Measurements from ENCODE around the gene GNA14. TPM values are rescaled to one million over a fixed set of nuclear protein-coding genes. Genes with fewer than 3 reads are reported as not detected.

Gene GNA14
- total and polyA plus RNA-seq, 2 of the 8 experiments (the other 6 are each of a cell fraction or from before 2014, with no cell fraction given), result 3.4 to 6.3 TPM

- TF ChIP-seq CTCF (IDR thresholded peaks at IDR 0.05; ENCODE audit: control extremely low read depth in 1 of 3, insufficient read depth in 1 of 3, low read depth in 1 of 3, low read length in 3 of 3) (peak; percentile 77 to 89 (median 82)), TCF12 (IDR thresholded peaks at IDR 0.05; ENCODE audit: low read depth, low read length) (no peak), SP4 (IDR thresholded peaks at IDR 0.05; ENCODE audit: low read length) (no peak), BACH1 (IDR thresholded peaks at IDR 0.05; ENCODE audit: low read length) (no peak), RXRA (IDR thresholded peaks at IDR 0.05; ENCODE audit: insufficient read depth, low read depth, low read length) (no peak), HDAC2 (IDR thresholded peaks at IDR 0.05; ENCODE audit: borderline replicate concordance in 1 of 2, low read depth in 2 of 2, low read length in 2 of 2) (no peak), RFX5 (IDR thresholded peaks at IDR 0.05; ENCODE audit: borderline replicate concordance, low read depth, low read length) (no peak), SIRT6 (IDR thresholded peaks at IDR 0.05; ENCODE audit: low read length) (no peak), ATF2 (IDR thresholded peaks at IDR 0.05; ENCODE audit: low read length) (no peak), CBX5 (IDR thresholded peaks at IDR 0.05; ENCODE audit: low read depth, low read length) (no peak), HDAC6 (IDR thresholded peaks at IDR 0.05; ENCODE audit: low read depth, low read length) (no peak), SIN3A (conservative IDR thresholded peaks at IDR 0.05 in 1 of 2, IDR thresholded peaks at IDR 0.05 in 1 of 2; ENCODE audit: low read depth in 1 of 2, low read length in 2 of 2) (no peak)
- TF ChIP-seq, protein P1, sequence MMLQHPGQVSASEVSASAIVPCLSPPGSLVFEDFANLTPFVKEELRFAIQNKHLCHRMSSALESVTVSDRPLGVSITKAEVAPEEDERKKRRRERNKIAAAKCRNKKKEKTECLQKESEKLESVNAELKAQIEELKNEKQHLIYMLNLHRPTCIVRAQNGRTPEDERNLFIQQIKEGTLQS (IDR thresholded peaks at IDR 0.05; ENCODE audit: insufficient read depth, low read depth, low read length), result no peak
Observed at GRCh38 chr9:77457916-77458592, 190.1 kb downstream of the GNA14 start (continued).

Data from H1 (cell line).